Measurements from ENCODE around the gene SLC14A1.

GRCh38 chr18:45688113-45688512 is 35.9 kb upstream of the SLC14A1 start:
- no peak for TF ChIP-seq CTCF (IDR thresholded peaks at IDR 0.05)
- TF ChIP-seq POLR2A (IDR thresholded peaks at IDR 0.05), result no peak
